ENCODE results near the gene ACRV1. TPM values are rescaled to one million over a fixed set of nuclear protein-coding genes. Genes with fewer than 3 reads are reported as not detected.

ACRV1 gene
- total RNA-seq, 3 donors from 2014 or later, result 0.38 TPM; not detected in 2

- Histone ChIP-seq H3K4me1 (ENCODE audit: low read depth) (no peaks in the 10 kb centered on the region), H3K36me3 (ENCODE audit: low read depth) (no peaks in the 10 kb centered on the region), H3K4me3 (no peak overlapping the region), H3K9me3 (no peaks in the 10 kb centered on the region)
- ATAC-seq (no peak), DNase-seq (no peak)
- no peak for TF ChIP-seq CTCF (IDR thresholded peaks at IDR 0.05)
- intact Hi-C loops (cut with DNase I, micrococcal nuclease), result no loop called here
Measured at GRCh38 chr11:125688632-125689031, 8.0 kb upstream of the ACRV1 start.

GRCh38 chr11:125688066-125688465 lies 7.4 kb upstream of the ACRV1 start:
- intact Hi-C loops (cut with DNase I, micrococcal nuclease), result no loop called here
- Histone ChIP-seq H3K4me3 (no peak overlapping the region), H3K36me3 (ENCODE audit: low read depth) (no peaks in the 10 kb centered on the region), H3K9me3 (no peaks in the 10 kb centered on the region), H3K4me1 (ENCODE audit: low read depth) (no peaks in the 10 kb centered on the region)
- TF ChIP-seq CTCF (IDR thresholded peaks at IDR 0.05), result no peak
- ATAC-seq (no peak), DNase-seq (no peak)

GRCh38 chr11:125685228-125685627 lies 4.6 kb upstream of the ACRV1 start:
- intact Hi-C loops (cut with DNase I, micrococcal nuclease), result no loop called here
- H3K36me3 ChIP-seq (ENCODE audit: low read depth), result no peaks in the 10 kb centered on the region
- ATAC-seq (no peak), DNase-seq (no peak)
- no peaks in the 10 kb centered on the region for H3K9me3 ChIP-seq
- no peaks in the 10 kb centered on the region for H3K4me1 ChIP-seq (ENCODE audit: low read depth)
- no peak for TF ChIP-seq CTCF (IDR thresholded peaks at IDR 0.05)
- no peak overlapping the region for H3K4me3 ChIP-seq

GRCh38 chr11:125679837-125680236 lies 810 bp downstream of the ACRV1 start:
- intact Hi-C loops (cut with DNase I, micrococcal nuclease), result no loop called here
- H3K9me3 ChIP-seq, result no peaks in the 10 kb centered on the region
- no peaks in the 10 kb centered on the region for H3K4me1 ChIP-seq (ENCODE audit: low read depth)
- no peak for TF ChIP-seq CTCF (IDR thresholded peaks at IDR 0.05)
- H3K36me3 ChIP-seq (ENCODE audit: low read depth), result no peaks in the 10 kb centered on the region
- no peak for ATAC-seq
- DNase-seq, result no peak
- H3K4me3 ChIP-seq, result no peak overlapping the region

- DNase-seq (no peak), ATAC-seq (no peak)
- Histone ChIP-seq H3K36me3 (ENCODE audit: low read depth) (no peaks in the 10 kb centered on the region), H3K4me3 (no peak overlapping the region), H3K4me1 (ENCODE audit: low read depth) (no peaks in the 10 kb centered on the region), H3K9me3 (no peaks in the 10 kb centered on the region)
- TF ChIP-seq CTCF (IDR thresholded peaks at IDR 0.05), result no peak
- intact Hi-C loops (cut with DNase I, micrococcal nuclease), result no loop called here
Measured at GRCh38 chr11:125679397-125679796, 1.2 kb downstream of the ACRV1 start.

GRCh38 chr11:125675196-125675595 lies 5.5 kb downstream of the ACRV1 start:
- no peaks in the 10 kb centered on the region for H3K4me1 ChIP-seq (ENCODE audit: low read depth)
- TF ChIP-seq CTCF (IDR thresholded peaks at IDR 0.05), result no peak
- ATAC-seq (no peak), DNase-seq (no peak)
- no peak overlapping the region for H3K4me3 ChIP-seq
- intact Hi-C loops (cut with DNase I, micrococcal nuclease), result no loop called here
- H3K9me3 ChIP-seq, result no peaks in the 10 kb centered on the region
- H3K36me3 ChIP-seq (ENCODE audit: low read depth), result no peaks in the 10 kb centered on the region

Measured in mucosa of descending colon (tissue), 3 donors.